HFFc6 (cell line): ENCODE measurements around the gene ANKRD11. TPM values are rescaled to one million over a fixed set of nuclear protein-coding genes. Genes with fewer than 3 reads are reported as not detected.
"Not testable (repeated sequence)": the region's sequence is repeated elsewhere in the genome, so short reads cannot be mapped to it uniquely, and the experiment has no call there.

Source experiments
- DNase-seq: peaks from one replicate; pipeline ENCODE4 v3.0.0-alpha.2; 2018
- H3K27ac Mint-ChIP-seq: 2 replicates; pipeline ENCODE4 v1.8.0; 2020; ENCODE audit warnings: mild to moderate bottlenecking, mixed read lengths
- H3K27me3 Mint-ChIP-seq: 2 replicates; pipeline ENCODE4 v1.8.0; 2021; ENCODE audit warnings: mild to moderate bottlenecking, moderate library complexity, mixed read lengths; ENCODE audit not compliant: insufficient read depth
- H3K36me3 Mint-ChIP-seq: 2 replicates; pipeline ENCODE4 v1.8.0; 2021; ENCODE audit warnings: low read depth, mixed read lengths
- H3K4me1 Mint-ChIP-seq: 2 replicates; pipeline ENCODE4 v1.8.0; 2020; ENCODE audit warnings: low read depth, mixed read lengths
- H3K4me3 Mint-ChIP-seq: 2 replicates; pipeline ENCODE4 v1.8.0; 2020; ENCODE audit warnings: mild to moderate bottlenecking, moderate library complexity, mixed read lengths
- H3K9me3 Mint-ChIP-seq: 2 replicates; pipeline ENCODE4 v1.8.0; 2020; ENCODE audit warnings: mild to moderate bottlenecking, mixed read lengths
- total RNA-seq, 6 experiments: library from RNA; stranded (reverse); fragmentation: NEBNext Ultra II Directional; extraction: Animal tissue kit (Norgen Biotek cat#: 25700); gene quantifications; 2 replicates in 1 of 6; 3 replicates in 5 of 6; pipeline ENCODE4 v1.2.3, GENCODE V29; 2021
- TF ChIP-seq, protein P1 (sequence below): fragments of 200-600 bp; sonication (generic); IDR thresholded peaks from 2 replicates; pipeline ENCODE4 v1.5.0; 2021; ENCODE audit warnings: antibody characterized with exemption, mild to moderate bottlenecking

ANKRD11 gene
- total RNA-seq, 6 experiments from 2014 or later, result 110 to 120 (median 116) TPM

DNA sequence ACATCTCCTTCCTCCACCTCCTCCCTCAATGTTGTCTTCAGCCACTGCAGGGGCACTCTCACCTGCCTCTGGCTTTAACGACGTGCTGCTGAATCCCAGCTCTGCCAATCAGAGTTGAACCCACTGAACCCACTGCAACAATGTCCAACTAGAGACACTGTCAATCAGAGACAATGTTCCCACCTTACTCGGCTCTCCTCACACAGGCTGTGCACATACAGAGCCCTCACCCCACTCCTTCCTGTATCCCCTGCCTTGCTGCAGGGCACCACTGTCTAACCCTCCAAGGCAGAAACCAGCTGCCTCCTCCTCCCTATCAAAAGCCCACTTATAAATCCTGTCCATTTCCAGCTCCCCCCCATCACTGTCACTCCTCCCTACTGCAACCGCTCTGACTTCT, 58.7 kb downstream of the ANKRD11 start:
- Mint-ChIP-seq H3K36me3 (peaks cover 25% of the 10 kb centered on the region), H3K4me3 (no peak overlapping the region), H3K27ac (no peak overlapping the region), H3K4me1 (peaks cover 24% of the 10 kb centered on the region), H3K9me3 (no peaks in the 10 kb centered on the region), H3K27me3 (peaks cover 6% of the 10 kb centered on the region; the same call in 1 of the 2 replicates)
- DNase-seq, result no peak
- TF ChIP-seq, protein P1, sequence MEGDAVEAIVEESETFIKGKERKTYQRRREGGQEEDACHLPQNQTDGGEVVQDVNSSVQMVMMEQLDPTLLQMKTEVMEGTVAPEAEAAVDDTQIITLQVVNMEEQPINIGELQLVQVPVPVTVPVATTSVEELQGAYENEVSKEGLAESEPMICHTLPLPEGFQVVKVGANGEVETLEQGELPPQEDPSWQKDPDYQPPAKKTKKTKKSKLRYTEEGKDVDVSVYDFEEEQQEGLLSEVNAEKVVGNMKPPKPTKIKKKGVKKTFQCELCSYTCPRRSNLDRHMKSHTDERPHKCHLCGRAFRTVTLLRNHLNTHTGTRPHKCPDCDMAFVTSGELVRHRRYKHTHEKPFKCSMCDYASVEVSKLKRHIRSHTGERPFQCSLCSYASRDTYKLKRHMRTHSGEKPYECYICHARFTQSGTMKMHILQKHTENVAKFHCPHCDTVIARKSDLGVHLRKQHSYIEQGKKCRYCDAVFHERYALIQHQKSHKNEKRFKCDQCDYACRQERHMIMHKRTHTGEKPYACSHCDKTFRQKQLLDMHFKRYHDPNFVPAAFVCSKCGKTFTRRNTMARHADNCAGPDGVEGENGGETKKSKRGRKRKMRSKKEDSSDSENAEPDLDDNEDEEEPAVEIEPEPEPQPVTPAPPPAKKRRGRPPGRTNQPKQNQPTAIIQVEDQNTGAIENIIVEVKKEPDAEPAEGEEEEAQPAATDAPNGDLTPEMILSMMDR, result no peak

DNA sequence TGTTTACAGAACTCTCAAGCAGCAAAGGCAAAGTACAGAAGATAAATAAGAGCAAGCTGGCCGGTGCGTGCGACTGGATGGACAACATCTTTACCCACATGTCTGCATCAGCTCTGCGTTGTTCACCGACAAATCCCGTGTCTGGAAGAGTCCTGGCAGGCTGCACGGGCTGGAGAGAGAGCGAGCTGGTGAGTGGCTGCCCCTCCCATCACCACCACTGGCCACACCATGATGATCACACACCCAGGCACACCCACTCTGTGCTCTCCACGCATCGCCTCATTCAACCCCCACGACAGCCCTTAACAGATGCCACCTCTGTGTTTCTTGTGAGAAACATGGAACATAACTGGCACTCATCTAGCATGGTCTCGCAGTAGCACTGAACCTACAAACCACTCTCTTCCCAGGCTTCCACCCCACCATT, 59.2 kb downstream of the ANKRD11 start:
- H3K9me3 Mint-ChIP-seq, result no peaks in the 10 kb centered on the region
- DNase-seq, result peak; percentile 86
- peaks cover 28% of the 10 kb centered on the region for H3K4me1 Mint-ChIP-seq
- TF ChIP-seq, protein P1, result no peak
- peaks cover 30% of the 10 kb centered on the region for H3K36me3 Mint-ChIP-seq
- no peak overlapping the region for H3K27ac Mint-ChIP-seq
- no peak overlapping the region for H3K4me3 Mint-ChIP-seq
- H3K27me3 Mint-ChIP-seq, result peaks cover 7% of the 10 kb centered on the region

DNA sequence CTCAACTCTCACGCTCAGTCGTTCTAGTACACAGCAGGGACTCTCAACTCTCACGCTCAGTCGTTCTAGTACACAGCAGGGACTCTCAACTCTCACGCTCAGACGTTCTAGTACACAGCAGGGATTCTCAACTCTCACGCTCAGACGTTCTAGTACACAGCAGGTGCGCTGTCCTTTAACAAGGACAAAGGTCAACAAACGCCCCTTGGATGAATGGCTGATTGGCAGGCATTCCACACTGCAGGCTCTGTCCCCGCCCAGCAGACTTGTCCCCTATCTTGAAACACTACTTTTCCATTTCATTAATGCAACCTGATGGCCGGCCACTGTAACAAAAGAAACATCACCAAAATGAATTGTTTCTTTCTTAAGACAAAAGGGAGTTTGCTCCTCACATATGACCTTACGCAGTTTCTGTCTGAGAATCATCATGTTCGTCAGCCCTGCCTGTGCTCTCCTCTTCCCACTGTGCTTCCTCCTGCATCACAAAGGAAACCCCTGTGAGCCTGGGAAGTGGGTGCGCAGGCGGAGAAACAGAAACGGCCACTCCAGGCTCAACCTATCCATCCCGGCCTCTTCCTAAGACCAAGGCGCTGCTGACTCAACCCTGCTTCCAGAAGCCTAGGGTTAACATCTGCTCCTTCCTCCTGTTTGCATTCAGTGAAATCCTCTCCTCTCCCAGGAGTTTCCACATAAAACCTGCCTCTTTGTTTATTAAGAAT, 59.8 kb downstream of the ANKRD11 start:
- Mint-ChIP-seq H3K4me1 (peaks cover 32% of the 10 kb centered on the region), H3K27ac (no peak overlapping the region), H3K4me3 (no peak overlapping the region), H3K36me3 (peaks cover 28% of the 10 kb centered on the region), H3K9me3 (no peaks in the 10 kb centered on the region), H3K27me3 (peaks cover 5% of the 10 kb centered on the region)
- DNase-seq, result no peak
- TF ChIP-seq, protein P1, result no peak

DNA sequence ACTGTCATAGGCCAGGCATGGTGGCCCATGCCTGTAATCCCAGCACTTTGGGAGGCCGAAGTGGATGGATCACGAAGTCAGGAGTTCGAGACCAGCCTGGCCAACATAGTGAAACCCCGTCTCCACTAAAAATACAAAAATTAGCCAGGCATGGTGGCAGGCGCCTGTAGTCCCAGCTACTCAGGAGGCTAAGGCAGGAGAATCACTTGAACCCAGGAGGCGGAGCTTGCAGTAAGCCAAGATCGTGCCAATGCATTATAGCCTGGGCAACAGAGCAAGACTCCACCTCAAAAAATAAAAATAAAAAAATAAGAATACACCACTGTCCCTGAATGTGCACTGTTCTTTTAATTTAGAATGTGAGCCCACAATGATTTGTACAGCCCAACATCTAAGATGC, 61.8 kb downstream of the ANKRD11 start:
- not testable (repeated sequence) for H3K4me3 Mint-ChIP-seq, H3K27me3 Mint-ChIP-seq, H3K9me3 Mint-ChIP-seq, DNase-seq, H3K27ac Mint-ChIP-seq
- H3K36me3 Mint-ChIP-seq, result peaks cover 24% of the 10 kb centered on the region
- peaks cover 40% of the 10 kb centered on the region for H3K4me1 Mint-ChIP-seq

DNA sequence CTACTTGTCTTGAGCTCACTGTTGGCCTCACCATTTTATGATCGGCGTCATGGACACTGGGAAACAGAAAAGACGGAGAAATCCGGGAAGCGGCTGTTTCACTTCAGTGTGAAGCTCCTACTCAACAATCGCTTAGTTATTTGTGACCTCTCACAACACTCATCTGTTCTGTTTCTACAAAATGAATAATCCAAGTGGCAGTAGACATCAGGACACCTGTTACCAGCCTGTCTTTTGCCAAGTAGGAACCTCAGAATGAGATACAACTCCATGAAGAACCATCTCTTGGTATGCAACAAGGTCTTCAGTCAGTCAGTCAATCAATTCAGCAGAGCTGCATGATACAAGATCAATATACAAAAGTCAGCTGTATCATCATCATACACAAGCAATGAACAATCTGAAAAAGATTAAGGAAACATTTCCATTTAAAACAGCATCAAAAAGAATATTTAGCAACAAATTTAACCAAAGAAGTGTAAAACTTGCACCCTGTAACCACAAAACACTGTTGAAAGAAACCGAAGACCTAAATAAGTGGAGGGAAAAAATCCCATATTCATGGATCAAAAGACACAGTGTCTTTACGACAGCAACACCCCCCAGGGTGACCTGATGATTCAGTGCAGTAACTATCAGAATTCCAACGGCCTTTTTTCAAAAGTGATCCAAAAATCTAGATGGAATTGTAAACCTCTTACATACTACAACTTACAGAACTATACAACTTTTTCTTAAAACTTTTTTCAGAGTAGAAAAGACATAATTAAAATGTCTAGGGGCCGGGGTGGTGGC, 63.4 kb downstream of the ANKRD11 start:
- peaks cover 1% of the 10 kb centered on the region; the same call in 1 of the 2 replicates for H3K27me3 Mint-ChIP-seq
- peaks cover 57% of the 10 kb centered on the region for H3K4me1 Mint-ChIP-seq
- H3K4me3 Mint-ChIP-seq, result peak overlapping the region; percentile 9
- DNase-seq, result peak; percentile 38
- TF ChIP-seq, protein P1, result no peak
- no peaks in the 10 kb centered on the region for H3K9me3 Mint-ChIP-seq
- H3K36me3 Mint-ChIP-seq, result peaks cover 27% of the 10 kb centered on the region
- peak overlapping the region; percentile 79 for H3K27ac Mint-ChIP-seq

DNA sequence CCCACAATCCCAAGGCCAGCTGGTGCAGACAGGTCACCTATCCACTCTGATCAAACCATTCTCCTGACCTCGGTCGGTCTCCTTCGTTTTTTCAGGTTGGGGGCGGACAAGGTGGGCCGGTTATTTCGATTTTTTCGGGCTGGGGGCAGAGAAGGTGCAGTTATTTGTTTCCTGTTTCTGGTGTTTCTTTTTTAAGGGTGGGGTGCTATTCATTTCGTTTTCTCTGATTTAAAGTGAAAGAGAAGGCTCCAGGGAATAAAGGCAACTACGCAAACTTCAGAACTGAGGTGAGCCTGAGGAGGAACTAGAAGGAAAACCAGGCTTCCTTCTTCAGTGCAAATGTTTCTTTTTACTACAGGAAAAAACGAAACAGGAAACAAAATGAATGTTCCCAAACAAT, 64.8 kb downstream of the ANKRD11 start:
- no peak for DNase-seq
- TF ChIP-seq, protein P1, result no peak
- Mint-ChIP-seq H3K4me3 (no peak overlapping the region), H3K27me3 (peaks cover 1% of the 10 kb centered on the region; the same call in 1 of the 2 replicates), H3K36me3 (peaks cover 27% of the 10 kb centered on the region), H3K9me3 (no peaks in the 10 kb centered on the region), H3K27ac (no peak overlapping the region; the same call in 1 of the 2 replicates), H3K4me1 (peaks cover 65% of the 10 kb centered on the region)
